ENCODE measurements around the gene C10orf105. TPM values are rescaled to one million over a fixed set of nuclear protein-coding genes. Genes with fewer than 3 reads are reported as not detected.

The C10orf105 gene
- total RNA-seq, 3 donors from 2014 or later (not counting 1 experiment from before 2014, with no cell fraction given), result 0.14 to 0.52 (median 0.40) TPM

GRCh38 chr10:71706216-71707121 is 13.1 kb downstream of the C10orf105 start:
- Histone ChIP-seq H3K27me3 (ENCODE audit: control insufficient read depth, insufficient read depth, low read length) (no peaks in the 10 kb centered on the region), H3K27ac (ENCODE audit: low read length) (no peak overlapping the region), H3K4me3 (ENCODE audit: low read length) (no peak overlapping the region), H3K4me1 (ENCODE audit: control insufficient read depth, insufficient read depth, low read length) (peaks cover 26% of the 10 kb centered on the region), H3K9me3 (ENCODE audit: control insufficient read depth, insufficient read depth, low read length) (no peaks in the 10 kb centered on the region), H3K36me3 (ENCODE audit: control insufficient read depth, insufficient read depth, low read length) (no peaks in the 10 kb centered on the region)
- WGBS (ENCODE audit: insufficient coverage), result 97% methylated on average over 35 of the region's 35 CpGs
- no peak for ATAC-seq
- Mint-ChIP-seq H3K4me1 (peaks cover 0 to 18% of the 10 kb centered on the region in 2 donors), H3K9me3 (no peaks in the 10 kb centered on the region), H3K27ac (no peak overlapping the region), H3K27me3 (ENCODE audit: low read depth in 2 of 2) (peaks cover 0 to 2% of the 10 kb centered on the region in 2 donors), H3K36me3 (no peaks in the 10 kb centered on the region), H3K4me3 (no peak overlapping the region)
- TF ChIP-seq, protein P1, sequence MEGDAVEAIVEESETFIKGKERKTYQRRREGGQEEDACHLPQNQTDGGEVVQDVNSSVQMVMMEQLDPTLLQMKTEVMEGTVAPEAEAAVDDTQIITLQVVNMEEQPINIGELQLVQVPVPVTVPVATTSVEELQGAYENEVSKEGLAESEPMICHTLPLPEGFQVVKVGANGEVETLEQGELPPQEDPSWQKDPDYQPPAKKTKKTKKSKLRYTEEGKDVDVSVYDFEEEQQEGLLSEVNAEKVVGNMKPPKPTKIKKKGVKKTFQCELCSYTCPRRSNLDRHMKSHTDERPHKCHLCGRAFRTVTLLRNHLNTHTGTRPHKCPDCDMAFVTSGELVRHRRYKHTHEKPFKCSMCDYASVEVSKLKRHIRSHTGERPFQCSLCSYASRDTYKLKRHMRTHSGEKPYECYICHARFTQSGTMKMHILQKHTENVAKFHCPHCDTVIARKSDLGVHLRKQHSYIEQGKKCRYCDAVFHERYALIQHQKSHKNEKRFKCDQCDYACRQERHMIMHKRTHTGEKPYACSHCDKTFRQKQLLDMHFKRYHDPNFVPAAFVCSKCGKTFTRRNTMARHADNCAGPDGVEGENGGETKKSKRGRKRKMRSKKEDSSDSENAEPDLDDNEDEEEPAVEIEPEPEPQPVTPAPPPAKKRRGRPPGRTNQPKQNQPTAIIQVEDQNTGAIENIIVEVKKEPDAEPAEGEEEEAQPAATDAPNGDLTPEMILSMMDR (IDR thresholded peaks at IDR 0.05), result no peak
- DNase-seq, result no peak
- intact Hi-C loops (cut with micrococcal nuclease), result loop anchor here (5.0 kb wide), 1 partner anchor 389 kb away; the partner anchor contains the start of gene SLC29A3

DNA sequence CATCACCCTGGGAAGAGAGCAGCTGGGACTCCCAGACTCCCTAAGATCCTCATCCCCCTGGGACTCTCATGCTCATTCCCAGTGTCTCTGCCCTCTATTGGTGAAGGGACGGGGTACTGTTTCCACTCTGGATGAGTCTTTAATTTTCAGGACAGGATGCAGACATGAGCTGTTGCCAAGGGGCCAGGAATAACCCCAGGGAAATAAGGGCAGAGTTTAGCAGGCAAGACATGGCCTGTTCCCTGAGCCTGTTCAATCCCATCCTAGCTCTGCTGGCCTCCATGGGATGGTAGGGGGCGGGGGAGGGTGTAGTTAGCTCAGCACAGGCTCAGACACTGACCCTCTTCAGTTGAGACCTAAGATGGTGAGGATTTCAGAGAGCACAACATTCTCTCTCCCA is 14.0 kb downstream of the C10orf105 start:
- Mint-ChIP-seq H3K27ac (no peak overlapping the region), H3K4me3 (no peak overlapping the region), H3K36me3 (no peaks in the 10 kb centered on the region), H3K4me1 (peaks cover 0 to 25% of the 10 kb centered on the region in 2 donors), H3K9me3 (no peaks in the 10 kb centered on the region), H3K27me3 (ENCODE audit: low read depth in 2 of 2) (peaks cover 0 to 2% of the 10 kb centered on the region in 2 donors)
- 83% methylated on average over 2 of the region's 2 CpGs for WGBS (ENCODE audit: insufficient coverage)
- intact Hi-C loops (cut with micrococcal nuclease), result loop anchor here (5.0 kb wide), 1 partner anchor 388 kb away; the partner anchor contains the start of gene SLC29A3
- H3K4me3 ChIP-seq (ENCODE audit: low read length), result no peak overlapping the region
- TF ChIP-seq, protein P1 (IDR thresholded peaks at IDR 0.05), result no peak
- H3K27me3 ChIP-seq (ENCODE audit: control insufficient read depth, insufficient read depth, low read length), result no peaks in the 10 kb centered on the region
- H3K36me3 ChIP-seq (ENCODE audit: control insufficient read depth, insufficient read depth, low read length), result no peaks in the 10 kb centered on the region
- H3K4me1 ChIP-seq (ENCODE audit: control insufficient read depth, insufficient read depth, low read length), result peaks cover 35% of the 10 kb centered on the region
- DNase-seq, result no peak
- no peak overlapping the region for H3K27ac ChIP-seq (ENCODE audit: low read length)
- ATAC-seq, result no peak
- no peaks in the 10 kb centered on the region for H3K9me3 ChIP-seq (ENCODE audit: control insufficient read depth, insufficient read depth, low read length)

GRCh38 chr10:71704816-71705215 is 14.8 kb downstream of the C10orf105 start:
- H3K27me3 Mint-ChIP-seq (ENCODE audit: low read depth in 2 of 2), result peaks cover 0 to 2% of the 10 kb centered on the region in 2 donors
- H3K36me3 Mint-ChIP-seq, result no peaks in the 10 kb centered on the region
- TF ChIP-seq, protein P1 (IDR thresholded peaks at IDR 0.05), result no peak
- no peak overlapping the region for H3K27ac ChIP-seq (ENCODE audit: low read length)
- whole genome bisulfite sequencing (ENCODE audit: insufficient coverage), result 93% methylated on average over 18 of the region's 18 CpGs
- H3K27me3 ChIP-seq (ENCODE audit: control insufficient read depth, insufficient read depth, low read length), result no peaks in the 10 kb centered on the region
- H3K36me3 ChIP-seq (ENCODE audit: control insufficient read depth, insufficient read depth, low read length), result no peaks in the 10 kb centered on the region
- no peak overlapping the region for H3K4me3 ChIP-seq (ENCODE audit: low read length)
- H3K4me1 ChIP-seq (ENCODE audit: control insufficient read depth, insufficient read depth, low read length), result peaks cover 42% of the 10 kb centered on the region
- H3K4me3 Mint-ChIP-seq, result no peak overlapping the region
- DNase-seq (no peak), ATAC-seq (no peak)
- no peak overlapping the region for H3K27ac Mint-ChIP-seq
- H3K9me3 Mint-ChIP-seq, result no peaks in the 10 kb centered on the region
- peaks cover 0 to 25% of the 10 kb centered on the region in 2 donors for H3K4me1 Mint-ChIP-seq
- no peaks in the 10 kb centered on the region for H3K9me3 ChIP-seq (ENCODE audit: control insufficient read depth, insufficient read depth, low read length)
- intact Hi-C loops (cut with micrococcal nuclease), result loop anchor here (5.0 kb wide), 1 partner anchor 388 kb away; the partner anchor contains the start of gene SLC29A3

All from natural killer cell (primary cell).